KMS-11 (cell line): ENCODE data around the gene SLC16A2.
A peak's percentile ranks its signal among the peaks of the same experiment; 100 is the strongest.

ENCODE experiments used
- H2AFZ ChIP-seq: fragments of 200-600 bp; sonication (generic); 2 replicates; pipeline ENCODE4 v1.6.1; 2016; ENCODE audit warnings: antibody characterized with exemption, mixed run types, low read depth
- H3K27ac ChIP-seq: fragments of 200-600 bp; sonication (generic); 2 replicates; pipeline ENCODE4 v1.6.1; 2016; ENCODE audit warnings: mild to moderate bottlenecking, mixed run types
- H3K27me3 ChIP-seq: fragments of 200-600 bp; sonication (generic); 2 replicates; pipeline ENCODE4 v1.6.1; 2017; ENCODE audit warnings: mild to moderate bottlenecking, low read depth, mixed run types, moderate library complexity; ENCODE audit not compliant: insufficient read depth
- H3K36me3 ChIP-seq: fragments of 200-600 bp; sonication (generic); 2 replicates; pipeline ENCODE4 v1.6.1; 2017; ENCODE audit warnings: mild to moderate bottlenecking, mixed run types; ENCODE audit not compliant: insufficient read depth
- H3K4me1 ChIP-seq: fragments of 200-600 bp; sonication (generic); 2 replicates; pipeline ENCODE4 v1.6.1; 2016; ENCODE audit warnings: mild to moderate bottlenecking, low read depth, mixed run types; ENCODE audit not compliant: poor library complexity, severe bottlenecking
- H3K4me2 ChIP-seq: fragments of 200-600 bp; sonication (generic); 2 replicates; pipeline ENCODE4 v1.7.0; 2016; ENCODE audit warnings: mild to moderate bottlenecking, mixed run types
- H3K4me3 ChIP-seq: fragments of 200-600 bp; sonication (generic); IDR thresholded peaks from 2 replicates; pipeline ENCODE4 v1.6.1; 2017; ENCODE audit warnings: low read depth, low read length, mixed read lengths; ENCODE audit not compliant: insufficient read depth
- H3K79me2 ChIP-seq: fragments of 200-600 bp; sonication (generic); 2 replicates; pipeline ENCODE4 v1.6.1; 2016; ENCODE audit warnings: low read depth, mixed run types; ENCODE audit not compliant: insufficient read depth
- H3K9ac ChIP-seq: fragments of 200-600 bp; sonication (generic); 2 replicates; pipeline ENCODE4 v1.6.1; 2016; ENCODE audit warnings: mild to moderate bottlenecking, mixed run types
- H4K20me1 ChIP-seq: fragments of 200-600 bp; sonication (generic); 2 replicates; pipeline ENCODE4 v1.6.1; 2016; ENCODE audit warnings: mild to moderate bottlenecking, mixed run types; ENCODE audit not compliant: insufficient read depth
- TF ChIP-seq, protein P1 (sequence below): fragments of 200-600 bp; sonication (generic); conservative IDR thresholded peaks from 2 replicates; pipeline ENCODE4 v1.6.1; 2017; ENCODE audit warnings: low read depth, mild to moderate bottlenecking, antibody characterized with exemption, low read length, moderate library complexity, mixed read lengths

The SLC16A2 gene

DNA sequence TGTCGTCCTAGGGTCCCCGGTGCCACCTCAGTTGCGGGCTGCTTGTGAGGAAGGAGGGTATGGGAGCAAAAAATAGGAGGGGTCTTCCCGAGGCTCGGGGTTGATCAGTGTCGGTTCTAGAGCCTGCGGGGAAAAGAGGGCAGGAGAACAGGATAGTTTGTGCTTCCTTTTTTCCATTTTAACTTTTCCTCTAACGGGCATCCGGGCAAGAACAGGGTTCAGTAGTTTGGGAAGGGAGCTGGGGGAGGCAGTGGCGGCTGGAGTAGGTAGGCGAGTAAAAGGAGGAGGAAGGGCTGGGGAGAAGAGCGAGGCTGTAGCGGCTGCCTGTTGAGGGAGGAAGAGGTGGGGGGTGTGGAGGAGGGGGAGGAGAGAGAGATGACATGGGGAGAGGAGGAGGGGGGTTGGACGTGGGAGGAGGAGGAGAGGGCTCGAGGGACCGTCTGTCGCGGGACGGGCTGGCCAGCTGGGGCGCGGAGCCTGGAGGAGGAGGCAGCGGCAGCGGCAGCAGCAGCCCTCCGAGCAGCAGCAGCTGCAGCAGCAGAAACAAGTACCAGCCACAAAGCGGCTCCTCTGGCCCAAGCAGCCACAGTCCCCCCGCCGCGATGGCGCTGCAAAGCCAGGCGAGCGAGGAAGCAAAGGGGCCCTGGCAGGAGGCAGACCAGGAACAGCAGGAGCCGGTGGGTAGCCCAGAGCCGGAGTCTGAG lies at the start of gene SLC16A2:
SLC16A2 (plus strand) TSS at position 458 of the 704 bp plus-strand sequence; CDS start at position 603, 145 bp downstream.
- TF ChIP-seq, protein P1, sequence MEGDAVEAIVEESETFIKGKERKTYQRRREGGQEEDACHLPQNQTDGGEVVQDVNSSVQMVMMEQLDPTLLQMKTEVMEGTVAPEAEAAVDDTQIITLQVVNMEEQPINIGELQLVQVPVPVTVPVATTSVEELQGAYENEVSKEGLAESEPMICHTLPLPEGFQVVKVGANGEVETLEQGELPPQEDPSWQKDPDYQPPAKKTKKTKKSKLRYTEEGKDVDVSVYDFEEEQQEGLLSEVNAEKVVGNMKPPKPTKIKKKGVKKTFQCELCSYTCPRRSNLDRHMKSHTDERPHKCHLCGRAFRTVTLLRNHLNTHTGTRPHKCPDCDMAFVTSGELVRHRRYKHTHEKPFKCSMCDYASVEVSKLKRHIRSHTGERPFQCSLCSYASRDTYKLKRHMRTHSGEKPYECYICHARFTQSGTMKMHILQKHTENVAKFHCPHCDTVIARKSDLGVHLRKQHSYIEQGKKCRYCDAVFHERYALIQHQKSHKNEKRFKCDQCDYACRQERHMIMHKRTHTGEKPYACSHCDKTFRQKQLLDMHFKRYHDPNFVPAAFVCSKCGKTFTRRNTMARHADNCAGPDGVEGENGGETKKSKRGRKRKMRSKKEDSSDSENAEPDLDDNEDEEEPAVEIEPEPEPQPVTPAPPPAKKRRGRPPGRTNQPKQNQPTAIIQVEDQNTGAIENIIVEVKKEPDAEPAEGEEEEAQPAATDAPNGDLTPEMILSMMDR, result no peak
- peak within 1 kb of the TSS; percentile 32 for H3K4me3 ChIP-seq
- H4K20me1 ChIP-seq, result no peaks in the 10 kb centered on the region
- no peak within 1 kb of the TSS for H3K27ac ChIP-seq
- peak within 1 kb of the TSS; percentile 49; the same call in 1 of the 2 replicates for H3K9ac ChIP-seq
- peak within 1 kb of the TSS; percentile 60 for H3K4me2 ChIP-seq
- H3K27me3 ChIP-seq, result no peaks in the 10 kb centered on the region
- no peaks in the 10 kb centered on the region for H3K79me2 ChIP-seq
- peak within 1 kb of the TSS; percentile 81 for H2AFZ ChIP-seq
- no peaks in the 10 kb centered on the region for H3K36me3 ChIP-seq
- H3K4me1 ChIP-seq, result no peaks in the 10 kb centered on the region

DNA sequence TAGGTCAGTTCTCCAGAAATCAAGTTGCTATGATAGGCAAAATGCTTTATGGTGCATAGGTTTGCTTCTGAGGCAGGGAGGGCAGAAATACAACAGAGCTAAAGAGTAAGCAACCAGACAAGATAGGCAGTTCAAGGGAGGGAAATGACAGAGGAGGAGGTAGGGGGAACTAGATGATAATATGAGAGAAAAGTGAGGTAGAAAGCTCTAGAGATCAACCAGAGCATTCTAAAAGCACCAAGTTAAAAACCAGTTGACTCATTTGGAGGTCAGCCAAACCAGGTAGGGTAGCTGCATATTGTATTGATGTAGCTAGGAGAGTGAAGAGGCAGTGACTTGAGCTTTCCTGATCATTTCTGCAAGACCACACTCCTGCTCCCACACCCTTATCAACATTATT lies 49.0 kb upstream of the SLC16A2 start:
- Histone ChIP-seq H3K36me3 (no peaks in the 10 kb centered on the region), H3K4me3 (no peak overlapping the region), H3K4me2 (no peak overlapping the region), H3K9ac (no peak overlapping the region), H2AFZ (no peak overlapping the region), H3K4me1 (no peaks in the 10 kb centered on the region), H4K20me1 (no peaks in the 10 kb centered on the region), H3K79me2 (no peaks in the 10 kb centered on the region), H3K27me3 (no peaks in the 10 kb centered on the region), H3K27ac (no peak overlapping the region)
- TF ChIP-seq, protein P1, result no peak

GRCh38 chrX:74377282-74377681 lies 44.0 kb upstream of the SLC16A2 start:
- Histone ChIP-seq H3K4me3 (no peak overlapping the region), H3K27ac (no peak overlapping the region)
- TF ChIP-seq, protein P1, result no peak

DNA sequence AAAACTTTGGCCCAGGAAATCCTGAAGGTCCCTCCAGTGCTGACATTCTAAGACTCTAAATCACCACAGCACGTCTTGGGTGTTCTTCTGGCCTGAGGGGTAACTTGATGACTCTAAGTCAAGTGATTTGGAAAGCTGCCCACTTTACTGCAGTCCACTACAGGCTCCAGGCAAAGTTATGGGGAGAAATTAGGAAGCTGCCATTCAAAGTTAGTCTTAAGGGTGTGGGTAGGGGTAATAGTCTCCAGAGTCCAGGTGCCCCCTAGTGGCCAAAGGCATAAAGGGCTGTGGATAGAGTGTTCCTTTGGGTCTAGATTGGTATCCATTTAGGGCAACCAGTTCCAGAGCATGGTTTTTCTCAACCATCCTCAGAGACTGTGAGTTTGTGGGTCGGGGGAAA lies 38.7 kb upstream of the SLC16A2 start:
- Histone ChIP-seq H3K4me2 (no peak overlapping the region), H3K36me3 (no peaks in the 10 kb centered on the region), H2AFZ (no peak overlapping the region), H3K4me3 (no peak overlapping the region), H4K20me1 (no peaks in the 10 kb centered on the region), H3K79me2 (no peaks in the 10 kb centered on the region), H3K9ac (no peak overlapping the region), H3K4me1 (no peaks in the 10 kb centered on the region), H3K27ac (no peak overlapping the region), H3K27me3 (no peaks in the 10 kb centered on the region)
- TF ChIP-seq, protein P1, result peak; percentile 71

More at GRCh38 chrX:74377282-74377681, 44.0 kb upstream of the SLC16A2 start:
- H3K4me1 ChIP-seq, result no peaks in the 10 kb centered on the region
- no peak overlapping the region for H2AFZ ChIP-seq
- no peak overlapping the region for H3K9ac ChIP-seq
- H3K79me2 ChIP-seq, result no peaks in the 10 kb centered on the region
- H3K27me3 ChIP-seq, result no peaks in the 10 kb centered on the region
- H3K4me2 ChIP-seq, result no peak overlapping the region
- no peaks in the 10 kb centered on the region for H4K20me1 ChIP-seq
- no peaks in the 10 kb centered on the region for H3K36me3 ChIP-seq
